ENCODE measurements around the gene EIF2B5.

DNA sequence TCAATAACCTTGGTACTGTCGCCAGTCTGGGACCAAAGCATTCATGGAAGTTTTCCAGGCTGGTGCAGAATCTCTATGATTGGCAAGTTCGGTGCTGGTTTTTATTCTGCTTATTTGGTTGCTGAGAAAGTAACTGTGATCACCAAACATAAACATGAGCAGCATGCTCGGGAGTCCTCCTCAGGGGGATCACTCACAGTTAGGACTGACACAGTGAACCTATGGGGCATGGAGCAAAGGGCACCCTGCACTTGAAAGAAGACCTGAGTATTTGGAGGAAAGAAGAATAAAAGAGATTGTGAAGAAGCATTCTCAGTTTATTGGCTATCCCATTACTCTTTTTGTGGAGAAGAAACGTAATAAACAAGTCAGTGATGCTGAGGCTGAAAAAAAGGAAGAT is 19.1 kb upstream of the EIF2B5 start:
- TF ChIP-seq CTCF (IDR thresholded peaks at IDR 0.05) (no peak), POLR2A (IDR thresholded peaks at IDR 0.05) (no peak), POLR2AphosphoS5 (IDR thresholded peaks at IDR 0.05) (no peak), EP300 (IDR thresholded peaks at IDR 0.05) (no peak)

All from sigmoid colon (tissue), 4 donors.